GM19099 (cell line): ENCODE measurements around the gene RTN4IP1.

Experiments used
- POLR2A ChIP-seq: IDR thresholded peaks from 3 replicates; pipeline ENCODE4 v1.6.1; 2011; ENCODE audit warnings: low read depth; ENCODE audit not compliant: insufficient read length; ENCODE audit errors: extremely low read depth

The RTN4IP1 gene

GRCh38 chr6:106547601-106548453 is 81.5 kb downstream of the RTN4IP1 start:
- TF ChIP-seq POLR2A: no peak

GRCh38 chr6:106546691-106547414 is 82.4 kb downstream of the RTN4IP1 start:
- no peak for TF ChIP-seq POLR2A

GRCh38 chr6:106546261-106546690 is 83.0 kb downstream of the RTN4IP1 start:
- TF ChIP-seq POLR2A: no peak

GRCh38 chr6:106540907-106541306 is 88.4 kb downstream of the RTN4IP1 start:
- TF ChIP-seq POLR2A: no peak

- TF ChIP-seq POLR2A: no peak
Measured at GRCh38 chr6:106540432-106540831, 88.9 kb downstream of the RTN4IP1 start.

- TF ChIP-seq POLR2A: no peak
Measured at GRCh38 chr6:106539936-106540335, 89.4 kb downstream of the RTN4IP1 start.

GRCh38 chr6:106538145-106538544 is 91.2 kb downstream of the RTN4IP1 start:
- no peak for TF ChIP-seq POLR2A

GRCh38 chr6:106537662-106538061 is 91.6 kb downstream of the RTN4IP1 start:
- TF ChIP-seq POLR2A: no peak

- no peak for TF ChIP-seq POLR2A
Measured at GRCh38 chr6:106536851-106537250, 92.4 kb downstream of the RTN4IP1 start.

- no peak for TF ChIP-seq POLR2A
Measured at GRCh38 chr6:106536357-106536756, 92.9 kb downstream of the RTN4IP1 start.

- no peak for TF ChIP-seq POLR2A
Measured at GRCh38 chr6:106535012-106535411, 94.3 kb downstream of the RTN4IP1 start.

- TF ChIP-seq POLR2A: no peak
Measured at GRCh38 chr6:106534564-106534982, 94.7 kb downstream of the RTN4IP1 start.

- no peak for TF ChIP-seq POLR2A
Measured at GRCh38 chr6:106534004-106534403, 95.3 kb downstream of the RTN4IP1 start.

- TF ChIP-seq POLR2A: no peak
Measured at GRCh38 chr6:106533054-106533453, 96.2 kb downstream of the RTN4IP1 start.

GRCh38 chr6:106530502-106530901 is 98.8 kb downstream of the RTN4IP1 start:
- TF ChIP-seq POLR2A: no peak

GRCh38 chr6:106530026-106530425 is 99.3 kb downstream of the RTN4IP1 start:
- no peak for TF ChIP-seq POLR2A
